ENCODE data around the gene ZNF397. TPM values are rescaled to one million over a fixed set of nuclear protein-coding genes. Genes with fewer than 3 reads are reported as not detected.
"Not testable (repeated sequence)": the region's sequence is repeated elsewhere in the genome, so short reads cannot be mapped to it uniquely, and the experiment has no call there.

The ZNF397 gene
- total RNA-seq, 1 donor from 2014 or later: 43.6 TPM

GRCh38 chr18:35201256-35201931 is 39.4 kb upstream of the ZNF397 start:
- Mint-ChIP-seq H3K36me3 (ENCODE audit: insufficient read depth) (peaks cover 5% of the 10 kb centered on the region), H3K4me3 (ENCODE audit: low read depth) (no peak overlapping the region), H3K27me3 (no peaks in the 10 kb centered on the region), H3K27ac (no peak overlapping the region), H3K4me1 (ENCODE audit: low read depth) (no peaks in the 10 kb centered on the region), H3K9me3 (ENCODE audit: low read depth) (peaks cover 13% of the 10 kb centered on the region)
- TF ChIP-seq CTCF (IDR thresholded peaks at IDR 0.05; ENCODE audit: unreplicated experiment): no peak
- no peak for DNase-seq (ENCODE audit: low spot score, unreplicated experiment)

DNA sequence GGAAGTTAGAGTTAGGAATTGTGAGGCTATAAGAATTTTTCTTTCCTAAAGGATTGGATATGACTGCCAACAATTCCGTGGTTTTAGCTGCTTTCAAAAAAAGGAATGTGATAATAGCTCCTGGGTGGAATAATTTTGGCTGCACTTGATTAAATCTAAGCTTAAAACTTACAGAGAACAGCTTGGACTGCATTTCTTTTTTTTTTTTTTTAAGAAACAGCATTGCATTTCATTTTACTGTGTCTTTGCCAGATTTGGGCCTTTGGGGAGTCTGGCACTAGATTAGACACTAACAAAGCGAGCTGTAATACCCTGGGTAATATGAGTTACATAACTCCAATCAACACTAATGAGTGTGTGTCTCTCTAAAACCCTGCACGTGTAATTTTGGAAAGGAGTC is 37.8 kb upstream of the ZNF397 start:
- Mint-ChIP-seq H3K27ac (no peak overlapping the region), H3K4me1 (ENCODE audit: low read depth) (no peaks in the 10 kb centered on the region), H3K27me3 (no peaks in the 10 kb centered on the region), H3K4me3 (ENCODE audit: low read depth) (no peak overlapping the region), H3K9me3 (ENCODE audit: low read depth) (peaks cover 13% of the 10 kb centered on the region), H3K36me3 (ENCODE audit: insufficient read depth) (peaks cover 5% of the 10 kb centered on the region)
- DNase-seq (ENCODE audit: low spot score, unreplicated experiment): no peak
- TF ChIP-seq CTCF (IDR thresholded peaks at IDR 0.05; ENCODE audit: unreplicated experiment): no peak

DNA sequence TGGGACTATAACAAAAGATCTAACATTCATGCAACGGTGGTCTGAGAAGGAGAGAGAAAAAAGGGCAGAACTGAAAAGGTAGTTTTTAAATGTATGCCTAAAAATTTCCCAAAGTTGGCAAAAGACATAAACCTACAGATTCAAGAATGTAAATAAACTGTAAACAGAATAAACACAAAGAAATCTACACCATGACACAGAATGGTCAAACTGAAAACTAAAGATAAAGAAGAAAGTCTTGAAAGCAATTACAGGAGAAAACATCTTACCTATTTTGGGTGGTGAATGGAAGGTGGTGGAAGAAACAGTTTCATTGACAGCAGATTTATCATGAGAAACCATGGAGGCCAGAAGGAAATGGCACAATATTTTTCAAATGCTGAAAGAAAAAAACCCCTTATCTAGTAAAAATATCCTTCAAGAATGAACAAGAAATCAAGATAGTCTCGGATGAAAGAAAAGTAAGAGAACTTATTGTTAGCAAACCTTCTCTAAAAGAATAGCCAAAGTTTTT is 35.6 kb upstream of the ZNF397 start:
- Mint-ChIP-seq H3K27me3 (no peaks in the 10 kb centered on the region), H3K9me3 (ENCODE audit: low read depth) (peaks cover 13% of the 10 kb centered on the region), H3K27ac (no peak overlapping the region), H3K4me1 (ENCODE audit: low read depth) (no peaks in the 10 kb centered on the region), H3K36me3 (ENCODE audit: insufficient read depth) (peaks cover 5% of the 10 kb centered on the region), H3K4me3 (ENCODE audit: low read depth) (no peak overlapping the region)
- no peak for DNase-seq (ENCODE audit: low spot score, unreplicated experiment)
- TF ChIP-seq CTCF (IDR thresholded peaks at IDR 0.05; ENCODE audit: unreplicated experiment): no peak

DNA sequence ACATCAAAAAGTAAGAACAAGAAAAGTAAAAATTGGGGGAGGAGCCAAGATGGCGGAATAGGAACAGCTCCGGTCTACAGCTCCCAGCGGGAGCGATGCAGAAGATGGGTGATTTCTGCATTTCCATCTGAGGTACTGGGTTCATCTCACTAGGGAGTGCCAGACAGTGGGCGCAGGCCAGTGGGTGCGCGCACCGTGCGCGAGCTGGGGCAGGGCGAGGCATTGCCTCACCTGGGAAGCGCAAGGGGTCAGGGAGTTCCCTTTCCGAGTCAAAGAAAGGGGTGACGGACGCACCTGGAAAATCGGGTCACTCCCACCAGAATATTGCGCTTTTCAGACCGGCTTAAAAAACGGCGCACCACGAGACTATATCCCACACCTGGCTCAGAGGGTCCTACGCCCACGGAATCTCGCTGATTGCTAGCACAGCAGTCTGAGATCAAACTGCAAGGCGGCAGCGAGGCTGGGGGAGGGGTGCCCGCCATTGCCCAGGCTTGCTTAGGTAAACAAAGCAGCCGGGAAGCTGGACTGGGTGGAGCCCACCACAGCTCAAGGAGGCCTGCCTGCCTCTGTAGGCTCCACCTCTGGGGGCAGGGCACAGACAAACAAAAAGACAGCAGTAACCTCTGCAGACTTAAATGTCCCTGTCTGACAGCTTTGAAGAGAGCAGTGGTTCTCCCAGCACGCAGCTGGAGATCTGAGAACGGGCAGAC is 34.9 kb upstream of the ZNF397 start:
- H3K9me3 Mint-ChIP-seq (ENCODE audit: low read depth): peaks cover 13% of the 10 kb centered on the region
- H3K4me3 Mint-ChIP-seq (ENCODE audit: low read depth): not testable (repeated sequence)

GRCh38 chr18:35215026-35215425 is 25.8 kb upstream of the ZNF397 start:
- H3K27me3 Mint-ChIP-seq: peaks cover 19% of the 10 kb centered on the region
- peaks cover 21% of the 10 kb centered on the region for H3K4me1 Mint-ChIP-seq (ENCODE audit: low read depth)
- H3K27ac Mint-ChIP-seq: peak overlapping the region; percentile 43
- TF ChIP-seq CTCF (IDR thresholded peaks at IDR 0.05; ENCODE audit: unreplicated experiment): no peak
- no peaks in the 10 kb centered on the region for H3K9me3 Mint-ChIP-seq (ENCODE audit: low read depth)
- no peak for DNase-seq (ENCODE audit: low spot score, unreplicated experiment)
- H3K4me3 Mint-ChIP-seq (ENCODE audit: low read depth): no peak overlapping the region
- H3K36me3 Mint-ChIP-seq (ENCODE audit: insufficient read depth): no peaks in the 10 kb centered on the region

More for the DNA sequence above, 34.9 kb upstream of the ZNF397 start:
- H3K4me1 Mint-ChIP-seq (ENCODE audit: low read depth); DNase-seq (ENCODE audit: low spot score, unreplicated experiment); H3K36me3 Mint-ChIP-seq (ENCODE audit: insufficient read depth); H3K27me3 Mint-ChIP-seq; H3K27ac Mint-ChIP-seq: not testable (repeated sequence)

DNA sequence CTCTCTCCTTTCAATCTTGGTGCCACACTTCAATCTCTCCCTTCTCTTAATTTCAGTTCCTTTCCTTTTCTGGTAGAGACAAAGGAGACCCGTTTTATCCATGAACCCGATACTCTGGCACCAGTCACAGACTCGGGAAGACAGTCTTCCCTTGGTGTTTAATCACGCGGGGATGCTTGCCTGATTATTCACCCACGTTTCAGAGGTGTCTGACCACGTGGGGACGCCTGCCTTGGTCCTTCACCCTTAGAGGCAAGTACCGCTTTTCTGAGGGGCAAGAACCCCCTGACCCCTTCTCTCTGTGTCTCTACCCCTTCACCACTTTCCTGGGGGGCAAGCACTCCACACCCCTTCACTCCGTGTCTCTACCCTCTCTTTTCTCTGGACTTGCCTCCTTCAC is 24.2 kb upstream of the ZNF397 start:
- DNase-seq (ENCODE audit: low spot score, unreplicated experiment); H3K4me3 Mint-ChIP-seq (ENCODE audit: low read depth); H3K9me3 Mint-ChIP-seq (ENCODE audit: low read depth); H3K36me3 Mint-ChIP-seq (ENCODE audit: insufficient read depth); H3K27ac Mint-ChIP-seq: not testable (repeated sequence)
- H3K4me1 Mint-ChIP-seq (ENCODE audit: low read depth): peaks cover 21% of the 10 kb centered on the region
- peaks cover 19% of the 10 kb centered on the region for H3K27me3 Mint-ChIP-seq

DNA sequence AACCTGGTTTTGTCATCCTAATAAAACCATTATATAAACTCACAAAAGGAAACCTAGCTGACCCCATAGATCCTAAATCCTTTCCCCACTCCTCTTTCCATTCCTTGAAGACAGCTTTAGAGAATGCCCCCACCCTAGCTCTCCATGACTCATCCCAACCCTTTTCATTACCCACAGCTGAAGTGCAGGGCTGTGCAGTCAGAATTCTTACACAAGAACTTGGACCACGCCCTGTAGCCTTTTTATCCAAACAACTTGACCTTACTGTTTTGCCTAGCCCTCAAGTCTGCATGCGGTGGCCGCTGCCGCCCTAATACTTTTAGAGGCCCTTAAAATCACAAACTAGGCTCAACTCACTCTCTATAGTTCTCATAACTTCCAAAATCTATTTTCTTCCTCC is 21.5 kb upstream of the ZNF397 start:
- DNase-seq (ENCODE audit: low spot score, unreplicated experiment): not testable (repeated sequence)

More for the DNA sequence above, 21.5 kb upstream of the ZNF397 start:
- not testable (repeated sequence) for H3K9me3 Mint-ChIP-seq (ENCODE audit: low read depth); H3K4me3 Mint-ChIP-seq (ENCODE audit: low read depth); H3K27ac Mint-ChIP-seq; H3K36me3 Mint-ChIP-seq (ENCODE audit: insufficient read depth)
- peaks cover 21% of the 10 kb centered on the region for H3K4me1 Mint-ChIP-seq (ENCODE audit: low read depth)
- H3K27me3 Mint-ChIP-seq: peaks cover 19% of the 10 kb centered on the region

All from progenitor cell of endocrine pancreas (in vitro differentiated cells).